Activated naive CD8-positive, alpha-beta T cell treated with anti-CD3 and anti-CD28 coated beads for 36 hours (primary cell): ENCODE data around the gene CSTF1. TPM values are rescaled to one million over a fixed set of nuclear protein-coding genes. Genes with fewer than 3 reads are reported as not detected.

Experiments used
- DNase-seq: peaks from one replicate; pipeline ENCODE4 v3.0.0; 2021
- H3K27ac Mint-ChIP-seq: one replicate; pipeline ENCODE4 v1.8.0; 2022; ENCODE audit warnings: mild to moderate bottlenecking, moderate library complexity, mixed read lengths
- H3K27me3 Mint-ChIP-seq: one replicate; pipeline ENCODE4 v1.8.0; 2022; ENCODE audit warnings: mild to moderate bottlenecking, mixed read lengths
- H3K36me3 Mint-ChIP-seq: one replicate; pipeline ENCODE4 v1.8.0; 2021; ENCODE audit warnings: mild to moderate bottlenecking, mixed read lengths
- H3K4me1 Mint-ChIP-seq: one replicate; pipeline ENCODE4 v1.8.0; 2021; ENCODE audit warnings: mixed read lengths
- H3K4me3 Mint-ChIP-seq: one replicate; pipeline ENCODE4 v1.8.0; 2022; ENCODE audit warnings: mild to moderate bottlenecking, moderate library complexity, mixed read lengths
- H3K9me3 Mint-ChIP-seq: one replicate; pipeline ENCODE4 v1.8.0; 2022; ENCODE audit warnings: mixed read lengths
- total RNA-seq, 2 experiments: library from RNA; stranded (reverse); gene quantifications; one replicate each; pipeline ENCODE4 v1.2.3, GENCODE V29; 2021

Gene CSTF1
- total RNA-seq, 2 experiments from 2014 or later, result 66.4 to 69.8 TPM

DNA sequence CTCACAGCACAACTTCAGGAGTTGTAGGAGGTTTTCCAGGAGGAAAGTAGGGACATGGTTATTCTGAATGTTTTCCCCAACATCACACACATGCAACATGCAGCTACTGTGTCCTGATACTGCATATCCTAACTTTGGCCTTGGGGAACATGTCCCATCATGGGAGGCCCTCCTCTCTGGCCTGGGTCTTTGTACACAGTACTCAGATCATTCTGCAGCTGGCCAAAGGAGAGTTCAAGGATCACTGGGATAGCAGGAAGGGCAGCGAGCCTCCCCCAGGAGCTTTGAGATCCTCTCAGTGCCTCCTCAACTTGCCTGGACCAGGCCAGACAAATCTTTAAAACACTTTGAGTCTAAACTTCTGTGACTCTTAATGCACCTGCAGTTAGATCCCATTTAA is 32.5 kb downstream of the CSTF1 start:
- Mint-ChIP-seq H3K27ac (peak overlapping the region; percentile 45), H3K4me3 (no peak overlapping the region), H3K27me3 (no peaks in the 10 kb centered on the region), H3K9me3 (no peaks in the 10 kb centered on the region), H3K4me1 (peaks cover 81% of the 10 kb centered on the region), H3K36me3 (peaks cover 27% of the 10 kb centered on the region)
- no peak for DNase-seq

- Mint-ChIP-seq H3K4me3 (no peak overlapping the region), H3K9me3 (no peaks in the 10 kb centered on the region), H3K36me3 (peaks cover 24% of the 10 kb centered on the region), H3K4me1 (peaks cover 82% of the 10 kb centered on the region), H3K27me3 (no peaks in the 10 kb centered on the region), H3K27ac (peak overlapping the region; percentile 6)
- DNase-seq, result no peak
These were observed 33.6 kb downstream of the CSTF1 start for GRCh38 chr20:56426026-56426425.

DNA sequence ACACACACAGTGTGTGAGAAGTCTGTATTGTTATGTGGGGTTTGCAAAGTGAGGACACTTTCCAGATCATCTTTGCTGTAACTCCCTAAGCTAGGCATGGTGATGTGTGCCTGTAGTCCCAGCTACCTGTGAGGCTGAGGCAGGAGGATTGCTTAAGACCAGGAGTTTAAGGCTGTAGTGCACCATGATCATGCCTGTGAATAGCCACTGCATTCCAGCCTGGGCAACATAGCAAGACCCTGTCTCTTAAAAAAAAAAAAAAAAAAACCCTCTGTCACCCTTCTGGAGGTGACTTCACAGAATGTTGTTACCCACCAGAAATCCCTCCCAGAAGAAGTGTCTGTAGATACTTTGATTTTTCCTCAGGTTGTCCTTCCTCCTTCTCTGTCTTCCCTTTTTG is 34.5 kb downstream of the CSTF1 start:
- Mint-ChIP-seq H3K36me3 (peaks cover 19% of the 10 kb centered on the region), H3K4me3 (no peak overlapping the region), H3K4me1 (peaks cover 77% of the 10 kb centered on the region), H3K27ac (no peak overlapping the region), H3K27me3 (no peaks in the 10 kb centered on the region), H3K9me3 (no peaks in the 10 kb centered on the region)
- no peak for DNase-seq

- H3K27ac Mint-ChIP-seq, result peak overlapping the region; percentile 34
- DNase-seq, result no peak
- H3K9me3 Mint-ChIP-seq, result no peaks in the 10 kb centered on the region
- no peaks in the 10 kb centered on the region for H3K27me3 Mint-ChIP-seq
- no peak overlapping the region for H3K4me3 Mint-ChIP-seq
- H3K4me1 Mint-ChIP-seq, result peaks cover 71% of the 10 kb centered on the region
- H3K36me3 Mint-ChIP-seq, result peaks cover 16% of the 10 kb centered on the region
These were observed 35.4 kb downstream of the CSTF1 start for GRCh38 chr20:56427797-56428196.

DNA sequence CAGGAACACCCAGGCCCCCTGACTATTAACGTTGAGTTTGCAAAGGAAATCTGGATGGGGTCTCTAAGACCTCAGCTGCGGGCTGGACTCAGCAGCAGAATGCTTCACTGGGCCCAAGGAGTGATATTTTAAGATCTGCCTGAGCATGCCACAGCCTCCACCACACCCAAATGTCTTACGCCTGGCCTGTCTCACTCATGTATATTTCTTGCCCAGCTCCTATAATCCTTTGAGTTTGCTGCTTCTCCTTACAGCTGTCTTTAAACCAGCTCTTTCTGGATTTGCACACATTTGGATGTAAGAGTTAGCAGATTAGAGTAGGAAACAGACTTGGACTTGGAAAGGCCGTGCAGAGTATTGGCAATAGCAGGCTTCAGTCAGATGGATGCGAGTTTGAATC is 36.0 kb downstream of the CSTF1 start:
- DNase-seq, result no peak
- Mint-ChIP-seq H3K4me1 (peaks cover 73% of the 10 kb centered on the region), H3K27ac (peak overlapping the region; percentile 93), H3K27me3 (no peaks in the 10 kb centered on the region), H3K36me3 (peaks cover 18% of the 10 kb centered on the region), H3K4me3 (no peak overlapping the region), H3K9me3 (no peaks in the 10 kb centered on the region)

DNA sequence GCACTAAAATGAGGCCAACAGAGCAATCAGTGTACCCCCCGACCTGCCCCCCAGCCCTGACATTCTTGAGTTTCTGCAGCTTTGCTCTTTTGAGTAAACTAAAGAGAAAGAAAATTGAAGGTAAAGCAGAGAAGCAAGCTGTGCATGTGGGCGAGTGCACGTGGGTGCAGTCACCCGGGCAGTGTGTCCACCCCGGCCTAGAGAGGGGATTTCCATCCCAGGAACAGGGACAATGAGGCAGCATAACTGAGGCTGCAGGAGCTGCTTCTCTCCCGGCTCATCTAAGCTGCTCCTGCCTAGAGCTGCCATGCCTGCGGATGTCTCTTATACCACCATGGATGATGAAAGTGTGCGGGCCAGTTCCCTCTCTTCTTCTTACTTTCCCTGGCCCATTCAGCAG is 36.4 kb downstream of the CSTF1 start:
- H3K27me3 Mint-ChIP-seq, result no peaks in the 10 kb centered on the region
- peaks cover 18% of the 10 kb centered on the region for H3K36me3 Mint-ChIP-seq
- no peak for DNase-seq
- peaks cover 73% of the 10 kb centered on the region for H3K4me1 Mint-ChIP-seq
- H3K27ac Mint-ChIP-seq, result peak overlapping the region; percentile 93
- peak overlapping the region; percentile 79 for H3K4me3 Mint-ChIP-seq
- no peaks in the 10 kb centered on the region for H3K9me3 Mint-ChIP-seq

DNA sequence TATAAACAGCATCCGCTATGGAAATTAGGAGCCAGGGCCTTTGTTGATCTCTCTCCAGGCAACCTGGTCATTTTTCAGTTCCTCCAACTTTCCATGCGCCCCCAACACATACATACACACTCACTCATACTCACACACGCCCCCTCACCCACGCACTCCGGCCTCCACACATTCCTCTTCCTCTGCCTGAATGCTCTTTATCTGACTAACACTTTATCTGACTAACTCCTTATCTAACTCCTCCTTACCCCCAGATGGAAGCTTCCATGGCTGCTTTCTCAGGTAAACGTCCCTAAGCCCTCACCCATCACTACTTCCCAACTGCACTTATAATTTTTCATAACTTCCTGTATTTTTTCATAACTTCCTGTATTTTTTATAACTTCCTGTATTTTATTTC is 37.1 kb downstream of the CSTF1 start:
- Mint-ChIP-seq H3K36me3 (peaks cover 21% of the 10 kb centered on the region), H3K4me1 (peaks cover 73% of the 10 kb centered on the region)

DNA sequence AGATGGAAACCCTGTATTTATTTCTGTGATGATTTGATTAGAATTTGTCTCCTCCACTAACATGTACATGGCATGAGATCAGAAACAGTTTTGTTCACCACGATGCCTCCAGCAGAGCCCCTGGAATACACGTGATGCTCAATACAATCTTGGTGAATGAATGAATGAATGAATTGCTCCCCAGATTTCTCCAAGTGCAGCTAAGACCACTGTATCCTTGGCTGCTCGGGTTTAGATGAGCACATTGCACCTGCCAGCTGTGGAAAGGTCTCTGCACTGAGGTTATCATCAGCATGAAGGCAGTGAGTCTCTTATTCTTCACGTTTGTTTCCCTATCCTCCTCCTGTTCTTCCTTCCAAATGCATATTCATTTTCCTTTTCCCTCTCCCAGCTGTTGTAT is 37.5 kb downstream of the CSTF1 start:
- peaks cover 21% of the 10 kb centered on the region for H3K36me3 Mint-ChIP-seq
- H3K4me1 Mint-ChIP-seq, result peaks cover 69% of the 10 kb centered on the region
- no peaks in the 10 kb centered on the region for H3K9me3 Mint-ChIP-seq
- peak overlapping the region; percentile 79 for H3K4me3 Mint-ChIP-seq
- peak overlapping the region; percentile 93 for H3K27ac Mint-ChIP-seq
- H3K27me3 Mint-ChIP-seq, result no peaks in the 10 kb centered on the region
- DNase-seq, result no peak

More for the DNA sequence above, 37.1 kb downstream of the CSTF1 start:
- no peaks in the 10 kb centered on the region for H3K9me3 Mint-ChIP-seq
- no peaks in the 10 kb centered on the region for H3K27me3 Mint-ChIP-seq
- peak overlapping the region; percentile 93 for H3K27ac Mint-ChIP-seq
- peak; percentile 55 for DNase-seq
- peak overlapping the region; percentile 79 for H3K4me3 Mint-ChIP-seq

DNA sequence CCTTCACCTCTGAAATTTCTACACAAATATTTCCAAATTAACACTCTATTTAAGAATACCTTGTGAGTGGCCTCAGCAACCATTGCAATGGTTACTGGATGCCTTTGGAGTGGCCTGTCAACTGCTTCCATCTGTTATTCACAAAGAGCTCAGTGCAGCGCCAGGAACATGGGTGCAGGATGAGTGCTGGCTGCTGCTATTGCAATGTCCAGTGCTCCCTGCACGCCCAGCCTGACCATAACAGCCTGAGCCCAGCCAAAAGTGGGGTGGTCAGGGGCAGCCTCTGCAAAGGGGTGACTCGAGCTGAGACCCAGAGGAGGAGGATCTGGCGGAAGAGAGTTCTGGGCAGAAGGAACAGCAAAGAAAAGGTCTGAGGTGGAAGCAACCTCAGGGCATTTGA is 38.0 kb downstream of the CSTF1 start:
- Mint-ChIP-seq H3K4me3 (peak overlapping the region; percentile 79), H3K27me3 (no peaks in the 10 kb centered on the region), H3K27ac (peak overlapping the region; percentile 93), H3K9me3 (no peaks in the 10 kb centered on the region), H3K36me3 (peaks cover 21% of the 10 kb centered on the region), H3K4me1 (peaks cover 71% of the 10 kb centered on the region)
- no peak for DNase-seq

- Mint-ChIP-seq H3K27ac (peak overlapping the region; percentile 19), H3K4me3 (no peak overlapping the region)
- DNase-seq, result no peak
These were observed 38.5 kb downstream of the CSTF1 start for GRCh38 chr20:56430957-56431356.

GRCh38 chr20:56431471-56431870 is 39.0 kb downstream of the CSTF1 start:
- H3K9me3 Mint-ChIP-seq, result no peaks in the 10 kb centered on the region
- no peak for DNase-seq
- H3K27me3 Mint-ChIP-seq, result no peaks in the 10 kb centered on the region
- no peak overlapping the region for H3K27ac Mint-ChIP-seq
- H3K4me1 Mint-ChIP-seq, result peaks cover 69% of the 10 kb centered on the region
- peaks cover 21% of the 10 kb centered on the region for H3K36me3 Mint-ChIP-seq
- H3K4me3 Mint-ChIP-seq, result no peak overlapping the region

More at GRCh38 chr20:56430957-56431356, 38.5 kb downstream of the CSTF1 start:
- Mint-ChIP-seq H3K36me3 (peaks cover 21% of the 10 kb centered on the region), H3K9me3 (no peaks in the 10 kb centered on the region), H3K27me3 (no peaks in the 10 kb centered on the region), H3K4me1 (peaks cover 71% of the 10 kb centered on the region)

GRCh38 chr20:56433221-56433879 is 40.9 kb downstream of the CSTF1 start:
- Mint-ChIP-seq H3K36me3 (peaks cover 26% of the 10 kb centered on the region), H3K9me3 (no peaks in the 10 kb centered on the region), H3K4me3 (no peak overlapping the region), H3K4me1 (peaks cover 62% of the 10 kb centered on the region), H3K27ac (peak overlapping the region; percentile 85), H3K27me3 (no peaks in the 10 kb centered on the region)
- DNase-seq, result no peak

- Mint-ChIP-seq H3K9me3 (no peaks in the 10 kb centered on the region), H3K4me1 (peaks cover 60% of the 10 kb centered on the region), H3K4me3 (no peak overlapping the region), H3K27ac (peak overlapping the region; percentile 18), H3K36me3 (peaks cover 26% of the 10 kb centered on the region), H3K27me3 (no peaks in the 10 kb centered on the region)
- no peak for DNase-seq
These were observed 41.4 kb downstream of the CSTF1 start for GRCh38 chr20:56433880-56434255.

- Mint-ChIP-seq H3K27ac (peak overlapping the region; percentile 20), H3K4me1 (peaks cover 59% of the 10 kb centered on the region)
These were observed 44.9 kb downstream of the CSTF1 start for GRCh38 chr20:56437196-56437960.

GRCh38 chr20:56438284-56438683 is 45.8 kb downstream of the CSTF1 start:
- Mint-ChIP-seq H3K27ac (peak overlapping the region; percentile 46), H3K4me1 (peaks cover 58% of the 10 kb centered on the region), H3K36me3 (peaks cover 19% of the 10 kb centered on the region), H3K27me3 (no peaks in the 10 kb centered on the region), H3K9me3 (no peaks in the 10 kb centered on the region), H3K4me3 (no peak overlapping the region)
- DNase-seq, result no peak

More at GRCh38 chr20:56437196-56437960, 44.9 kb downstream of the CSTF1 start:
- Mint-ChIP-seq H3K27me3 (no peaks in the 10 kb centered on the region), H3K36me3 (peaks cover 23% of the 10 kb centered on the region), H3K4me3 (no peak overlapping the region), H3K9me3 (no peaks in the 10 kb centered on the region)
- no peak for DNase-seq
